ENCODE measurements around the gene MEGF10.

Gene MEGF10

GRCh38 chr5:127418367-127418766 lies 127.8 kb downstream of the MEGF10 start:
- no peak for DNase-seq

- DNase-seq = no peak
These were observed 128.5 kb downstream of the MEGF10 start for GRCh38 chr5:127418974-127419682.

- DNase-seq = no peak
These were observed 129.2 kb downstream of the MEGF10 start for GRCh38 chr5:127419683-127420257.

- DNase-seq = no peak
These were observed 130.2 kb downstream of the MEGF10 start for GRCh38 chr5:127420758-127421157.

- DNase-seq = no peak
These were observed 130.9 kb downstream of the MEGF10 start for GRCh38 chr5:127421471-127421870.

- no peak for DNase-seq
These were observed 132.7 kb downstream of the MEGF10 start for GRCh38 chr5:127423173-127423798.

- DNase-seq = no peak
These were observed 134.4 kb downstream of the MEGF10 start for GRCh38 chr5:127425037-127425436.

- no peak for DNase-seq
These were observed 135.3 kb downstream of the MEGF10 start for GRCh38 chr5:127425868-127426267.

- no peak for DNase-seq
These were observed 136.1 kb downstream of the MEGF10 start for GRCh38 chr5:127426661-127427060.

GRCh38 chr5:127428276-127428675 lies 137.7 kb downstream of the MEGF10 start:
- no peak for DNase-seq

GRCh38 chr5:127428748-127429147 lies 138.2 kb downstream of the MEGF10 start:
- DNase-seq = no peak

GRCh38 chr5:127429928-127430327 lies 139.3 kb downstream of the MEGF10 start:
- DNase-seq = no peak

- DNase-seq = no peak
These were observed 140.0 kb downstream of the MEGF10 start for GRCh38 chr5:127430627-127431026.

- no peak for DNase-seq
These were observed 141.5 kb downstream of the MEGF10 start for GRCh38 chr5:127431977-127432585.

GRCh38 chr5:127433526-127433925 lies 142.9 kb downstream of the MEGF10 start:
- no peak for DNase-seq

- DNase-seq = no peak
These were observed 144.0 kb downstream of the MEGF10 start for GRCh38 chr5:127434588-127434987.

- DNase-seq = no peak
These were observed 145.2 kb downstream of the MEGF10 start for GRCh38 chr5:127435821-127436220.

- DNase-seq = no peak
These were observed 149.0 kb downstream of the MEGF10 start for GRCh38 chr5:127439644-127440043.

GRCh38 chr5:127440831-127441230 lies 150.2 kb downstream of the MEGF10 start:
- DNase-seq = no peak

- DNase-seq = no peak
These were observed 151.3 kb downstream of the MEGF10 start for GRCh38 chr5:127441799-127442484.

- no peak for DNase-seq
These were observed 153.6 kb downstream of the MEGF10 start for GRCh38 chr5:127444171-127444570.

GRCh38 chr5:127445328-127445727 lies 154.7 kb downstream of the MEGF10 start:
- no peak for DNase-seq

GRCh38 chr5:127446626-127447025 lies 156.0 kb downstream of the MEGF10 start:
- no peak for DNase-seq
